Esophagus squamous epithelium (tissue), 4 donors: ENCODE results near the gene ESX1.

ENCODE experiments used
- CTCF ChIP-seq, 6 experiments: fragments of 450-650 bp in 4 of 6; fragments of 200-600 bp in 2 of 6; sonication (generic) in 2 of 6; IDR thresholded peaks; one replicate each; pipeline ENCODE4 v1.5.1; 2016 to 2019; ENCODE audit warnings: antibody characterized with exemption in 6 of 6, mild to moderate bottlenecking in 4 of 6, moderate library complexity in 4 of 6
- POLR2A ChIP-seq, 4 donors: fragments of 450-650 bp; IDR thresholded peaks; one replicate each; pipeline ENCODE4 v1.6.1; 2017; ENCODE audit warnings: antibody characterized with exemption in 4 of 4, mild to moderate bottlenecking in 4 of 4, moderate library complexity in 3 of 4

- TF ChIP-seq POLR2A (IDR thresholded peaks at IDR 0.05) (no peak), CTCF (IDR thresholded peaks at IDR 0.05) (no peak)
These were observed 30.5 kb upstream of the ESX1 start for GRCh38 chrX:104285201-104285600.
